ENCODE results near the gene TMEM119. TPM values are rescaled to one million over a fixed set of nuclear protein-coding genes. Genes with fewer than 3 reads are reported as not detected.

The TMEM119 gene
- total RNA-seq, 1 donor from 2014 or later = 251 TPM

GRCh38 chr12:108599541-108599940 is 1.7 kb upstream of the TMEM119 start:
- Histone ChIP-seq H3K4me3 (no peak overlapping the region), H3K27ac (no peak overlapping the region), H3K4me1 (no peaks in the 10 kb centered on the region), H3K36me3 (no peaks in the 10 kb centered on the region), H3K9me3 (no peaks in the 10 kb centered on the region), H3K27me3 (no peaks in the 10 kb centered on the region)
- no peak for DNase-seq (ENCODE audit: low spot score in 2 of 2)
- intact Hi-C loops (cut with DNase I) = no loop called here
- TF ChIP-seq CTCF (IDR thresholded peaks at IDR 0.05) = no peak

- Histone ChIP-seq H3K27me3 (no peaks in the 10 kb centered on the region), H3K27ac (no peak overlapping the region), H3K9me3 (no peaks in the 10 kb centered on the region), H3K4me3 (no peak overlapping the region), H3K4me1 (no peaks in the 10 kb centered on the region), H3K36me3 (no peaks in the 10 kb centered on the region)
- intact Hi-C loops (cut with DNase I) = no loop called here
- DNase-seq (ENCODE audit: low spot score in 2 of 2) = no peak
- no peak for TF ChIP-seq CTCF (IDR thresholded peaks at IDR 0.05)
Measured at GRCh38 chr12:108598553-108599250, 818 bp upstream of the TMEM119 start.

DNA sequence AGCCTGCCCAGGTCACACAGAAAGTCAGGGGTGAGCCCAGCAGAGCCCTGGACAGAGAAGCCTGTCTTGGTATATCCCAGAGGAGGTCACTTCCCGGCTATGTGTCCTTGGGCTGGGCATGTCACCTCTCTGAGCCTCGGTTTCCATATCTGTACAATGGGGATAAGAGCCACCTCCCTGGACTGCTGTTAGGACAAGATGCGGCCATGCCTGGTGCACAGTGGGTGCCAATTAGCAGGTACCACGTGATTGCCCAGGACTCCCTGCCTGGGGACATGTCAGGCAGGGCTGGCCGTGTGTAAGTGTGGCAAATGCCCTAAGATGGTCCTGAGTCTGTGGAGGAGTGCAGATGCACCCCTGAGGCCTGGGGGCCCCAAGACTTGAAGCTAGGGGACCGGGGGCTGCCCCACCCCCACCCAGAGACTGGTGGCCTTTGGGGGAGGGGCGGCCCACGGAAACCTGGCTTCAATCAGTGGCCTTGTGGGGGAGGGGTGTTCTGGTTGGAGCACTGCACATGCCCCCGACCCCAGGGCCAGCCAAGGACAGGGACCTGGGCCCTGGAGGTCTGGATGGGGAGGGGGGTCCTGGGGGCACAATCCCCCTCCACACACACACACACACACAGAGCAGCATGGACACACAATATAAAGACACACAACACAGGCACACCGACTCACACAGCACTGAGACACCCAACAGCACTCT is 878 bp downstream of the TMEM119 start:
- DNase-seq (ENCODE audit: low spot score in 2 of 2) = no peak
- Histone ChIP-seq H3K27ac (no peak overlapping the region), H3K9me3 (no peaks in the 10 kb centered on the region), H3K4me3 (no peak overlapping the region), H3K4me1 (no peaks in the 10 kb centered on the region), H3K27me3 (no peaks in the 10 kb centered on the region), H3K36me3 (no peaks in the 10 kb centered on the region)
- intact Hi-C loops (cut with DNase I) = no loop called here
- TF ChIP-seq CTCF (IDR thresholded peaks at IDR 0.05) = no peak

DNA sequence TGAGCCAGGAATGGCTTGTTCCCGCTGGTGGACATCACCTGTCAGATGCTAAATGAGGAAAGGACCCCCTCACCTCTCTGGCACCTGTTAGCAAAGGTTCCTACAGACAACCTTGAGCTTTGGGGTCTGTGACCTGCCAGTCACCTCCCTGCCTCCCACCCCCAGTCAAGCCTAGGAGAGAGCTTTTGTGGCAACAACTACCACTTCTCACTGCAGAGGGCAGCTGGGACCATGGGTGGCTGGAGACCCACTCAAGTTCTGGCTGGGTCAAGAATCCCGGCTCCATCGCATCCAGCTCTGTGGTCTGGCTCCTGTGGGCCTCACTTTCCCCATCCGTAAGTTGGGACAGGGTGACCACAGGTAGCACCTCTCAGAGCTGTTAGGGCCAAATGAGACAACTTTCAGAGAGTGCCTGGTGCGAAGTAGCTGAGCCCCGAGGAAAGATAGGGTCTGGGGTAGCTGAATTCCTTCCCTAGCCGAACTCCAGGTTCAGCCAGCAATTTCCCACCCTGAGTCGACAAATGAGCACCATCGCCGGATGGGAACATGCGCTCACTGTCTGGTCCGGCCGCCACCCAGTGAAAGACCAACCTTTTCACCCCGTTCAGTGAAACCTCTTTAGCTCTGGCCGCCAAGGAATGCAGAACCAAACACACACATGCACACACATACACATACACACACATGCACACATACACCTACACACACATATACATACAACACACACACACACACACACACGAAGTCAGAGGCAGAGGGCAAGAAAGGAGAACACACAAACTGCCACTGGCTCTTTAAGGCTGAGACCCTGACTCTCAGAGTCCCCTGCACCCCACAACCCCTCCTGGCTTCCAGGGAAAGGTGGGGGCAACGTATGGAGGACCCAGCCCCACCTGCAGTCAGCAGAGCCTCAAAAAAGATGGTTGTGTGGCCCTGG is 1.9 kb downstream of the TMEM119 start:
- no peaks in the 10 kb centered on the region for H3K9me3 ChIP-seq
- no peaks in the 10 kb centered on the region for H3K36me3 ChIP-seq
- intact Hi-C loops (cut with DNase I) = no loop called here
- no peaks in the 10 kb centered on the region for H3K4me1 ChIP-seq
- no peak for DNase-seq (ENCODE audit: low spot score in 2 of 2)
- H3K27me3 ChIP-seq = no peaks in the 10 kb centered on the region
- H3K27ac ChIP-seq = no peak overlapping the region
- no peak overlapping the region for H3K4me3 ChIP-seq
- no peak for TF ChIP-seq CTCF (IDR thresholded peaks at IDR 0.05)

DNA sequence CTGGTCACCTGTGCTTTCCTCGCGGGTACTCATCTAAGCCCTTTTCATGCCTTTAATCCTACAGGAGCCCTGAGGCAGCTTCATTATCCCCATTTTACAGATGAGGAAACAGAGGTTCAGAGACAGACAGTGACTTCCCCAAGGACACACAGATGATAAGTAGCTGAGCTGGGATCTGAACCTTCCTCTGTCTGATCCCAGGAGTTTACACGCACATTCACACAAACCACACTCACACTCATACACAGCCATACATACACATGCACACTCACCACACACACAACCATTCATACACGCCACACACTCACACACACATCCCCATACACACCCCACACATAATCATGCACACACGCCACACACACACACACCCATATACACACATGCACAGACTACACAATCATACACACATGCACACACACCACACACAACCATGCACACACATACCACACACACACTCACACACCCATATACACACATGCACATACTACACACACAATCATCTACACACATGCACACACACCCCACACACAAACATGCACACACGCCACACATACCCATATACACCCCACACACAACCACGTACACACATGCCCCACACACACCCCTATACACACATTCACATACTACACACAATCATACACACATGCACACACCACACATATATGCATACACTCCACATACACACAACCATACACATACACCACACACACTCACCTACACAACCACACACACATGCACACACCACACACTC is 2.7 kb downstream of the TMEM119 start:
- intact Hi-C loops (cut with DNase I) = no loop called here
- Histone ChIP-seq H3K4me1 (no peaks in the 10 kb centered on the region), H3K27me3 (no peaks in the 10 kb centered on the region), H3K36me3 (no peaks in the 10 kb centered on the region), H3K4me3 (no peak overlapping the region), H3K27ac (no peak overlapping the region), H3K9me3 (no peaks in the 10 kb centered on the region)
- DNase-seq (ENCODE audit: low spot score in 2 of 2) = no peak
- TF ChIP-seq CTCF (IDR thresholded peaks at IDR 0.05) = no peak

Measured in ascending aorta (tissue), 2 donors.